HEK293T (cell line): ENCODE data around the gene MAG.

Experiments used
- ARNT ChIP-seq: fragments of 450-650 bp; IDR thresholded peaks from 2 replicates; pipeline ENCODE4 v1.6.1; 2017; ENCODE audit warnings: mild to moderate bottlenecking
- BHLHE40 ChIP-seq: fragments of 450-650 bp; IDR thresholded peaks from 2 replicates; pipeline ENCODE4 v1.6.1; 2016; ENCODE audit warnings: mild to moderate bottlenecking, moderate library complexity, borderline replicate concordance
- FOXK2 ChIP-seq: fragments of 450-650 bp; IDR thresholded peaks from 2 replicates; pipeline ENCODE4 v1.6.1; 2016; ENCODE audit warnings: mild to moderate bottlenecking
- FOXM1 ChIP-seq: fragments of 450-650 bp; IDR thresholded peaks from 2 replicates; pipeline ENCODE4 v1.6.1; 2017; ENCODE audit warnings: mild to moderate bottlenecking, borderline replicate concordance
- NFRKB ChIP-seq: fragments of 450-650 bp; IDR thresholded peaks from 2 replicates; pipeline ENCODE4 v1.6.1; 2016; ENCODE audit warnings: mild to moderate bottlenecking, moderate library complexity
- SP1 ChIP-seq: fragments of 450-650 bp; IDR thresholded peaks from 2 replicates; pipeline ENCODE4 v1.6.1; 2017
- SUZ12 ChIP-seq: fragments of 450-650 bp; IDR thresholded peaks from 2 replicates; pipeline ENCODE4 v1.6.1; 2016; ENCODE audit warnings: mild to moderate bottlenecking
- TARDBP ChIP-seq: fragments of 450-650 bp; IDR thresholded peaks from 2 replicates; pipeline ENCODE4 v1.6.1; 2016

DNA sequence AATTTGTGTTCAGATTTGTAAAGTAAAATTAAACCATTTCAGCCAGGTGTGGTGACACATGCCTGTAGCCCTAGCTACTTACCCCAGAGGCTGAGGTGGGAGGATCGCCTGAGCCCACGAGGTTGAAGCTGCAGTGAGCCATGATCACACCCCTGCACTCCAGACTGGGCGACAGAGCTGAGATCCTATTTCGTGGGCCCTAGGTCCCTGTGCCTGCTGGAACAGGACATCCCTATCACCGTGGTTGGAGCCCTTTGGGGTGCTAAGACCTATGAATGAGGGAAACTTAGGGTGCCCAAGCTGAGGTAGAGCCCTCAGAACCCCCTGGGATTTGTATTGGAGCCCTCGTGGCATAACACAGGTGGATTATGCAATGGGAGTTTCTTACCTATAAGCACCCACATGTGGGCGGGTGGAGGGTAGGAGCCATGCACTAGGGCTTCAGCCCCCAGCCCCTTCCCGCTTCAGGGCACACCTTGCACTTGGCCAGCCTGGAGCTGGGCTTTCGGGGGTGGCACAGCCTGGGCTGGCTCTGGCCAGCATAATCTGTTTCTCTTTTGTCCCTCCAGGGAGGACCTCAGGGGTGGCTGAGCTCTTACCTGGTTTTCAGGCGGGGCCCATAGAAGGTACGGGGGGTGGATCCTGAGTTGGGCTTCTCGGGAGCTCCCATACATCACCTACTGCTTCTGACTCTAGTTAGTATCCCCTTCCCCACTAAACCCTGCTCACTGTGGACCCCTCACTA, 30.4 kb upstream of the MAG start:
- TF ChIP-seq TARDBP (no peak), SP1 (no peak), SUZ12 (no peak), FOXM1 (no peak), BHLHE40 (no peak), NFRKB (no peak), FOXK2 (no peak), ARNT (no peak)
